OCI-LY7 (cell line): ENCODE measurements around the gene HOXA4. TPM values are rescaled to one million over a fixed set of nuclear protein-coding genes. Genes with fewer than 3 reads are reported as not detected.

Source experiments
- BruUV-seq: library from RNA; stranded (reverse); fragments of 400-500 nt; replicated peaks from 2 replicates; lab custom pipeline; 2021; lab: Mats Ljungman, UMichigan
- CTCF ChIA-PET: fragments of 300-600 bp; sonication (Branson Sonifier 250); formaldehyde crosslinking; loops from one replicate; lab custom pipeline; 2022; ENCODE audit warnings: antibody characterized with exemption; ENCODE audit not compliant: unreplicated experiment; lab: Charles Lee
- POLR2A ChIA-PET: fragments of 300-600 bp; sonication (Branson Sonifier 250); formaldehyde crosslinking; loops from one replicate; lab custom pipeline; 2022; ENCODE audit warnings: antibody characterized with exemption; lab: Charles Lee
- DNase-seq: peaks from one replicate; pipeline ENCODE4 v3.0.0-alpha.2; 2015; ENCODE audit warnings: low spot score
- H2AFZ ChIP-seq: fragments of 200-600 bp; sonication (generic), shearing (Covaris generic); 2 replicates; pipeline ENCODE4 v1.6.1; 2014; ENCODE audit warnings: mild to moderate bottlenecking, antibody characterized with exemption, low read length, moderate library complexity
- H3K27ac ChIP-seq: fragments of 200-600 bp; sonication (generic); 2 replicates; pipeline ENCODE4 v1.5.1; 2014; ENCODE audit warnings: mixed run types, low read depth, mild to moderate bottlenecking, moderate library complexity, low read length, inconsistent platforms; ENCODE audit not compliant: poor library complexity, severe bottlenecking
- H3K36me3 ChIP-seq: fragments of 200-600 bp; sonication (generic); 2 replicates; pipeline ENCODE4 v1.6.1; 2014; ENCODE audit warnings: mild to moderate bottlenecking, antibody characterized with exemption, low read length, moderate library complexity, mixed read lengths; ENCODE audit not compliant: insufficient read depth
- H3K4me1 ChIP-seq: fragments of 200-600 bp; sonication (generic); 2 replicates; pipeline ENCODE4 v1.5.1; 2014; ENCODE audit warnings: mild to moderate bottlenecking, low read length; ENCODE audit not compliant: insufficient read depth, poor library complexity, severe bottlenecking
- H3K4me2 ChIP-seq: fragments of 200-600 bp; sonication (generic); 2 replicates; pipeline ENCODE4 v1.6.1; 2014; ENCODE audit warnings: mild to moderate bottlenecking, low read length
- H3K4me3 ChIP-seq: fragments of 200-600 bp; sonication (generic); 2 replicates; pipeline ENCODE4 v1.5.1; 2014; ENCODE audit warnings: mild to moderate bottlenecking, low read depth, low read length; ENCODE audit not compliant: poor library complexity, severe bottlenecking
- H3K79me2 ChIP-seq: fragments of 200-600 bp; sonication (generic); 2 replicates; pipeline ENCODE4 v1.6.1; 2016; ENCODE audit warnings: low read depth, mild to moderate bottlenecking, low read length, moderate library complexity, mixed read lengths; ENCODE audit not compliant: insufficient read depth
- H3K9me2 ChIP-seq: fragments of 200-600 bp; sonication (generic); 2 replicates; pipeline ENCODE4 v1.6.1; 2016; ENCODE audit warnings: mild to moderate bottlenecking, low read length, mixed read lengths; ENCODE audit not compliant: insufficient read depth
- H3K9me3 ChIP-seq: fragments of 200-600 bp; sonication (generic); 2 replicates; pipeline ENCODE4 v1.6.1; 2014; ENCODE audit warnings: mild to moderate bottlenecking, mixed run types, low read length, mixed read lengths
- H4K20me1 ChIP-seq: fragments of 200-600 bp; sonication (generic); 2 replicates; pipeline ENCODE4 v1.6.1; 2014; ENCODE audit warnings: mild to moderate bottlenecking, antibody characterized with exemption, low read length, moderate library complexity, mixed read lengths; ENCODE audit not compliant: insufficient read depth
- CTCF ChIP-seq: fragments of 200-600 bp; sonication (generic); conservative IDR thresholded peaks from 2 replicates; pipeline ENCODE4 v1.5.1; 2014; ENCODE audit warnings: mild to moderate bottlenecking, antibody characterized with exemption, low read length, moderate library complexity, mixed read lengths
- EZH2phosphoT487 ChIP-seq: fragments of 200-600 bp; sonication (generic); IDR thresholded peaks from 2 replicates; pipeline ENCODE4 v1.6.1; 2018; ENCODE audit warnings: low read depth, borderline replicate concordance, mild to moderate bottlenecking, mixed run types, antibody characterized with exemption, low read length, moderate library complexity, mixed read lengths
- intact Hi-C: fragments of 100-400 bp; cut with micrococcal nuclease; formaldehyde crosslinking; loops from one replicate; pipeline ENCODE4 v1.10.0; 2022; ENCODE audit not compliant: unreplicated experiment
- total RNA-seq, 2 experiments: library from RNA; depleted of rRNA in 1 of 2; stranded (reverse); fragments of >200 nt in 1 of 2; shearing (Covaris generic) in 1 of 2; gene quantifications; 2 replicates each; pipeline ENCODE4 v1.2.3, GENCODE V29; 2014 to 2022

Gene HOXA4
- total RNA-seq, 2 experiments from 2014 or later = 2.0 TPM; not detected in 1

- no peaks in the 10 kb centered on the region for H4K20me1 ChIP-seq
These were observed 8.9 kb downstream of the HOXA4 start for GRCh38 chr7:27121684-27122076.

GRCh38 chr7:27119412-27119911, 11.1 kb downstream of the HOXA4 start:
- Histone ChIP-seq H3K79me2 (no peaks in the 10 kb centered on the region), H3K9me2 (no peaks in the 10 kb centered on the region), H3K27ac (no peak overlapping the region), H2AFZ (no peak overlapping the region), H3K4me1 (no peaks in the 10 kb centered on the region), H3K4me3 (no peak overlapping the region), H4K20me1 (no peaks in the 10 kb centered on the region), H3K9me3 (no peaks in the 10 kb centered on the region), H3K36me3 (no peaks in the 10 kb centered on the region), H3K4me2 (no peak overlapping the region)
- BruUV-seq = no TSS peak
- TF ChIP-seq CTCF = no peak
- TF ChIP-seq EZH2phosphoT487 = no peak
- intact Hi-C loops = no loop called here
- CTCF ChIA-PET = no interaction called here
- POLR2A ChIA-PET = interaction anchor here (0.6 to 1.0 kb wide), 2 partner anchors 11 to 29 kb away, joined by 3 to 4 read pairs; partner anchors contain the start of gene HOXA4
- DNase-seq = no peak

More at GRCh38 chr7:27121684-27122076, 8.9 kb downstream of the HOXA4 start:
- H3K4me3 ChIP-seq = no peak overlapping the region
- H3K9me2 ChIP-seq = no peaks in the 10 kb centered on the region
- intact Hi-C loops = no loop called here
- no peak overlapping the region for H3K4me2 ChIP-seq
- H3K27ac ChIP-seq = no peak overlapping the region
- H3K4me1 ChIP-seq = no peaks in the 10 kb centered on the region
- H2AFZ ChIP-seq = no peak overlapping the region
- TF ChIP-seq EZH2phosphoT487 (no peak), CTCF (no peak)
- no peaks in the 10 kb centered on the region for H3K36me3 ChIP-seq
- DNase-seq = no peak
- H3K9me3 ChIP-seq = no peaks in the 10 kb centered on the region
- CTCF ChIA-PET = no interaction called here
- POLR2A ChIA-PET = no interaction called here
- no TSS peak for BruUV-seq
- H3K79me2 ChIP-seq = no peaks in the 10 kb centered on the region

DNA sequence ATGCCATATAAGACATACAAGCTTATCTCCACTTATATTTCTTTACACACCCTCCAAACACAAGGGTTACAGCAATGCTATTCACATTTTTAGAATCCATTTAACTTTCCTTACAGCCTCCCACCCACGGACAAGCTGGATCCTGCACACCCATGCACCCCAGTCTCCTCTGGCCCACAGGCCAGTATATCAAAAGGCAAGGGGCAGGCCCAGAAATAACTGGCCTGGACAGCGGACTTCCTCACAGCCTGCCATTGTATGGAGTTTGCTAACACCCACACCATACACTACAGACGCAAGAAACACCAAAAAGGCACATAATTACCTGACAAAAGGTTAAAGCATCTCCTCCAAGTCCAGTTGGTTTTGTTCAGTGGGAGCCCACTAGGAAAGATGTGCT, 12.0 kb downstream of the HOXA4 start:
- Histone ChIP-seq H3K9me2 (no peaks in the 10 kb centered on the region), H3K4me1 (no peaks in the 10 kb centered on the region), H3K9me3 (no peaks in the 10 kb centered on the region), H3K79me2 (no peaks in the 10 kb centered on the region), H3K36me3 (no peaks in the 10 kb centered on the region), H4K20me1 (no peaks in the 10 kb centered on the region), H3K4me2 (no peak overlapping the region), H3K4me3 (no peak overlapping the region), H2AFZ (no peak overlapping the region), H3K27ac (no peak overlapping the region)
- TF ChIP-seq EZH2phosphoT487 (no peak), CTCF (no peak)
- intact Hi-C loops = no loop called here
- ChIA-PET CTCF (no interaction called here), POLR2A (no interaction called here)
- BruUV-seq = no TSS peak
- no peak for DNase-seq
